NCI-H2171 treated with DMSO at 0.1 percent for 48 hours (cell line): Measurements from ENCODE around the gene NUP133.
"Not testable (repeated sequence)": the region's sequence is repeated elsewhere in the genome, so short reads cannot be mapped to it uniquely, and the experiment has no call there.

Experiments
- DNase-seq: peaks from one replicate; lab custom pipeline; 2025; lab: John Stamatoyannopoulos, UW

The NUP133 gene

DNA sequence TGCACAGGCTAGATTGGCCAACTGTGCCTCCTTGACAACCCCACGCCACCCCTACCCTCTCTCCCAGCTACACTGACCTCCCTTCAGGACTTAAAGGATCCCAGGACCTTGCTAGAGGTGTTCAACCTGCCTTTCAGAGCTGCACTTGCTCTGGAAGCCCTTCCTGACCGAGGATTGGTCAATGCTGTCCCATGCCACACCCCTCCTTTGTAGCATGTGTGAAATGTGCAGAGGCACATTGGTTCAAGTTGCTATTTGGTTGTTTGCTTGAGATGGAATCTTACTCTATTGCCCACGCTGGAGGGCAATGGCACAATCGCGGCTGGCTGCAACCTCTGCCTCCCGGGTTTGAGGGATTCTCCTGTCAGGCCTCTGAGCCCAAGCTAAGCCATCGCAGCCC is 96.1 kb downstream of the NUP133 start:
- no peak for DNase-seq

GRCh38 chr1:229411434-229412055 is 96.6 kb downstream of the NUP133 start:
- DNase-seq = no peak

- DNase-seq = peak; percentile 97
These were observed 97.3 kb downstream of the NUP133 start for GRCh38 chr1:229410692-229411433.

DNA sequence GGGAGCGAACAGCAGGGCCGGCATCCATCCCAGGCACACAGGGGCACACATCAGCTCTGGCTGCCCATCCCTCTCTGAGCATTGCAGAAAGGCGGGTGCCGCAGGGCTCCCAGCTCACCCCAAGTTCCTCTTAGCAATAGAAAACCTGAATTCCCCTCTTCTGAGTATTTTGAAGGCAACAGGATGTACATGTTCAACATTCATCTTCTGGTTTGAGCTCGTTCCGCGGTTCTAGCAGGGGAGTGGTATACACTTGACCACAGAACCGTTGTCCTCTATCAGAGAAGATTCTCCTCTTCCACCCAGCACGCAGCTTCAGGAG is 97.8 kb downstream of the NUP133 start:
- no peak for DNase-seq

GRCh38 chr1:229409616-229410369 is 98.3 kb downstream of the NUP133 start:
- no peak for DNase-seq

DNA sequence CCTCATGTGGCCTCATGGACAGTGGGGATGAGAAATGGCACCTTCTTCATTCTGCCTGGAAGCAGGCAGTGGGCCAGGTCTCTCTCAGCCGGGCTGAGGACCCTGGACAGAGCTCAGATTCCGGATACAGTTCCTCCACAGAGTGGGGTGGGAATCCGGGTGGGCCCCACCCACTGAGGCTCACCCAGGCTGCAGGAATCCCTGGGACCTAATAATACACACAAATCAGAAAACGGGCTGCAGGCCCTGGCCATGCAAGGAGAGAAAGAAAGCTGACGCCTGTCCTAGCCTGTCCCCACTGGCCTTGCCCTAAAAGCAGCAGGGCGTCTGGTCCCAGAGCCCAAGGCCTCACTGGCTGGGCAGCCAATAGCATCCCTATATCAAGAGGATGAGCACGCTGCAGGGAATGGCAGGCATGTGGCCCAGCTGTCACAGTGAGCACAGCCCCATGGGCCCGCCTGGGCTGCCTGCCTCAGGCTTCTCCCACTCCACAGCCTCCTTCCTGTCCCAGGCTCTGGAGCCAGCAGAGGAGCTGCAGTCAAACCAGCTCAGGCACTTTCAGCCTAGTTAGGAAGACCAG is 99.6 kb downstream of the NUP133 start:
- DNase-seq = peak; percentile 61

DNA sequence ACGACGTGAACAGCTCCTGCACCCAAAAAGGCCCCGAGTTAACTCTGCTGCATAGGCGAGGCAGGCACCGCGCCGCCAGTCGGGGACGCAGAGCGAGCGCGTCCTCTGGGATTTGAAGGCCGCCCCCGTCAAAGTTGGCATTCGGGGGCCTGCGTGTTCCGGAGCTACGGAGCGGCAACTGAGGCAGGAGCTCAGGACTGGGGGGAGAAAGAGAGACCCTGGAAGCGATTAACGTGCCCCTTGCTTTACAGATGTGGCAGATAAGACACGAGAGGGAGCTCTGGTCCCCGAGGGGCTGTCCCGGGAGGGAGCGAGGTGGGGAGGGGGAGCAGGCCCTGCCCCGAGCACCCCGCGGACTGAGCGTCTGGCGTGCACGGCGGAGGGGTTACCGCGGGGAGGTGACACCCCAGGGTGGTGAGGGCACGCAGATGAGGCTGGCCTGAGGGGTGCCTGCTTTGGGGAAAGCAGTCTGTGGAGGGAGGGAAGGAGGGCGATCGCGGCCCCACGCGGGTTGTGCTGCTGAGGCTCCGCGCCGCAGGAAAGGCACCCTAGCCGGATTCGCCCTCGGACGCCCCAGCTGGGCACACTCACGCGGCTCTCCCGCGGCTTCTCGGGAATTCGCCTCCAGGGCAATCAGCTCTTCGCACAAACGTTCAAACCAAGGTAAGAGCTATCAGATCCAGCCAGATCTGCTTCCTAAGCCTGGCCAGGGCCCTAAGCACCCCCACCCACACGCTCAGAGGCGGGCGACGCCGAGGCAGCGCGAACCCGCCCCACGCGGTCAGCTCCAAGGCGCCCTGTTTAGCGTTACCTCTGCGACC is 100.7 kb downstream of the NUP133 start:
- no peak for DNase-seq

DNA sequence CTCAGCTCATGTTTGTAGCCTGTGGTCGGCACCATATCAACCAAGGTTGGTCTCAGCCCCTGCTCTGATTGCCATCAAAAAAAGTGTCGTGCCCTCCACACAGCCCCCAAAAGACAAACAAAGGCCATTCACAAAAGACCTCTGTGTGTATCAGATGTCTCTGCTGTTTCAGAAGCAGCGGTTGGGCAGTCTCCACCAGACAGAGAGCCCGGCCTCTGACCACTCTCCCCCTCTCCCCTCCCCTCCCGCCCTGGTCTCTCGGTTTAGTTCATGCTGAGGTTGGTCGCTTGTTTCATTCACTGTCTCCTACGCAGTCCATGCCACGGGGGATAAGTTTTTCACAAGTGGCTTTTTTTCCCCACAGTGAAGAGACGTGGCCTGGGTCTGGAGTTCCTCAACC is 101.3 kb downstream of the NUP133 start:
- DNase-seq = no peak

- no peak for DNase-seq
These were observed 104.6 kb downstream of the NUP133 start for GRCh38 chr1:229403573-229403972.

- no peak for DNase-seq
These were observed 105.1 kb downstream of the NUP133 start for GRCh38 chr1:229402993-229403392.

DNA sequence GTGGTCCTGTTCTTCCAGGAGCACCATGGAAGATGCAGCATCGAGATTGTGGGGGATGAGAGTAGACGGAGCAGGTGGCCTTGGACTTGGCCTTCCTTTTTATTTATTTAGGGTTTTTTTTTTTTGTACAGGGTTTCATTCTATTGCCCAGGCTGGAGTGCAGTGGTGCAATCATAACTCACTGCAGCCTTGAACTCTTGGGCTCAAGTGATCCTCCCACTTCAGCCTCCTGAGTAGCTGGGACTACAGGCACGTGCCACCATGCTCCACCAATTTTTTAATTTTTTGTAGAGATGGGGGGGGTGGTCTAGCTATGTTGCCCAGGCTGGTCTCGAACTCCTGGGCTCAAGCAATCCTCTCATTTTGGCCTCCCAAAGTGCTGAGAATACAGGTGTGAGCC is 105.8 kb downstream of the NUP133 start:
- not testable (repeated sequence) for DNase-seq

GRCh38 chr1:229397762-229398161 is 110.4 kb downstream of the NUP133 start:
- no peak for DNase-seq

DNA sequence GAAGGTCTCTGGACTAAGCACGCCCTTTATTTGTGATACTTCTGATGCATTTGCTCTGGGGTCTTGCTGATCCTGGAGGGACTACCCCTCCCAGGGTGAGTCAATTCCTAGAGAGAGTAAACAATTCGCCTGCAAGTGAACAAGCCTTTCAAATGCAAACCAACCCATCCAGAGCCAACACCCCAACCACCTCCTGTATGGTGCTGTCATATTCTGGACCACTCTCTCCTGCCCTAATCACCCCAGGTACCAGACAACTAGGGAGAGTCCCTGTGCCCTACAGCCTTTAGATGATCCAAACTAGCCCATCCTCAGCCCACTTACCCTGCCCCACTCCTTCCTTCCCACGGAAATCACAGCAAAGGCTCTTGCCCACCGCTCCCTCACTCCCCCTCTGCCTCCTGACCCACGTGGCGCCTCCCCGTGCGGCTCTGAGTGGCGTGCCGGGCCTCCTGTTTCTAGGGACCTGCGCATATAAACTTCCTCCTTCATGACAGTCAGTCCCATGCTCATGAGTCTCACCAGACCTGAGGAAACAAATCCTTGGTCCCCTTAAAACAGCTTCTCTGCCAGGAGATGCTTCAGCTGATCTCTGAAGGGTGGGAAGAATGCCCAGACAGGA is 111.4 kb downstream of the NUP133 start:
- no peak for DNase-seq

GRCh38 chr1:229394517-229394916 is 113.6 kb downstream of the NUP133 start:
- not testable (repeated sequence) for DNase-seq

GRCh38 chr1:229392936-229393335 is 115.2 kb downstream of the NUP133 start:
- DNase-seq = no peak
